GM13976 (cell line): ENCODE data around the gene SLC35A5.

ENCODE experiments used
- DNase-seq: peaks from one replicate; pipeline ENCODE4 v3.0.0; 2012; ENCODE audit warnings: low spot score
- in situ Hi-C: fragments of 300-500 bp; cut with MboI; formaldehyde crosslinking; loops from one replicate; pipeline ENCODE4 v1.12.0; 2022; ENCODE audit warnings: low sequenced_read_pairs, mixed read lengths, inconsistent platforms; ENCODE audit not compliant: unreplicated experiment
- TF ChIP-seq, protein P1 (sequence below): IDR thresholded peaks from 2 replicates; pipeline ENCODE4 v1.5.1; 2012; ENCODE audit warnings: borderline replicate concordance, mild to moderate bottlenecking; ENCODE audit not compliant: insufficient read depth; ENCODE audit errors: extremely low read depth, missing control alignments, control extremely low read depth

The SLC35A5 gene

GRCh38 chr3:112615989-112616731 lies 54.3 kb downstream of the SLC35A5 start:
- no peak for DNase-seq
- TF ChIP-seq, protein P1, sequence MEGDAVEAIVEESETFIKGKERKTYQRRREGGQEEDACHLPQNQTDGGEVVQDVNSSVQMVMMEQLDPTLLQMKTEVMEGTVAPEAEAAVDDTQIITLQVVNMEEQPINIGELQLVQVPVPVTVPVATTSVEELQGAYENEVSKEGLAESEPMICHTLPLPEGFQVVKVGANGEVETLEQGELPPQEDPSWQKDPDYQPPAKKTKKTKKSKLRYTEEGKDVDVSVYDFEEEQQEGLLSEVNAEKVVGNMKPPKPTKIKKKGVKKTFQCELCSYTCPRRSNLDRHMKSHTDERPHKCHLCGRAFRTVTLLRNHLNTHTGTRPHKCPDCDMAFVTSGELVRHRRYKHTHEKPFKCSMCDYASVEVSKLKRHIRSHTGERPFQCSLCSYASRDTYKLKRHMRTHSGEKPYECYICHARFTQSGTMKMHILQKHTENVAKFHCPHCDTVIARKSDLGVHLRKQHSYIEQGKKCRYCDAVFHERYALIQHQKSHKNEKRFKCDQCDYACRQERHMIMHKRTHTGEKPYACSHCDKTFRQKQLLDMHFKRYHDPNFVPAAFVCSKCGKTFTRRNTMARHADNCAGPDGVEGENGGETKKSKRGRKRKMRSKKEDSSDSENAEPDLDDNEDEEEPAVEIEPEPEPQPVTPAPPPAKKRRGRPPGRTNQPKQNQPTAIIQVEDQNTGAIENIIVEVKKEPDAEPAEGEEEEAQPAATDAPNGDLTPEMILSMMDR, result no peak
- in situ Hi-C loops, result no loop called here

GRCh38 chr3:112617285-112617684 lies 55.4 kb downstream of the SLC35A5 start:
- in situ Hi-C loops, result no loop called here
- TF ChIP-seq, protein P1, result no peak
- no peak for DNase-seq

GRCh38 chr3:112619295-112619694 lies 57.5 kb downstream of the SLC35A5 start:
- DNase-seq, result no peak
- TF ChIP-seq, protein P1, result no peak
- in situ Hi-C loops, result no loop called here

- TF ChIP-seq, protein P1, result no peak
These were observed 61.4 kb downstream of the SLC35A5 start for GRCh38 chr3:112623213-112623612.

DNA sequence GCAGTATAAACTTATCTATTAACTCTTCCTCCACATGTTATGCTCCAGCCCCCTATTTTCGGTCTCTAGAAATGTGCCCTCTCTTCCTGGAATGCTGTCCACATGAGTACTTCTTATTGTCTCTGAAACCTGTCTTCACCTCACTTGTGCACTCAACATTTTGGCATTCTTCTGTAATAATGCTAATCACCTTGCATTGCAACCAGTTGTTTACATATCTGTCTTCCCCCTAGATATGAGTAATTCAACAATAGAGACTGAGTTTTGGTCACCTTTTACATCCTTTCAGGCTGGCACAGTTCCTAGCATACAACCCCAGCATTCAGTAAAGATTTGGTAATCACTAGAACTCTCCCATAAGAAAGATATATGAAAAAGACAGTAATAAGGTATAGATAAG lies 61.9 kb downstream of the SLC35A5 start:
- in situ Hi-C loops, result no loop called here
- no peak for DNase-seq

More at GRCh38 chr3:112623213-112623612, 61.4 kb downstream of the SLC35A5 start:
- in situ Hi-C loops, result no loop called here
- no peak for DNase-seq

DNA sequence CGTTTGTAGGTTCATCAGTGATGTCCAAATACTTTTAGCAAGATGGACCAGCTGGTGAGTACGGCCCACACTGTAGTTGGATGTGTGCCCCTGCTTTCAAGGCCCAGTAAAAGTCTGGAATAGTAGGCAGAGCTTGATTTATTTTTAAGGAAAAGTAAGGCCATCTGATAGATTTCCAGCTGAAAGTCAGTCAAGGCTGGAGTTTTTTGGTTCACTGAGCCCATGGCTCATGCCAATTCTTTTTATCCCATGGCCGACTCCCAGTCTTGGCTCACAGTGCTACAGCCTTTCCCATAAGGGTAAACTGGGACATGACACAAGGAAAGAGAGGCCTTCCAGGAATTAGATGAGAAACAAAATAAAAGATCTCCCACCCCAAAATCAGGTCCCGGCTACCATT lies 65.6 kb downstream of the SLC35A5 start:
- TF ChIP-seq, protein P1, result no peak
- in situ Hi-C loops, result loop anchor here (25.0 kb wide), 1 partner anchor 660 kb away; no protein-coding TSS in a partner anchor
- no peak for DNase-seq

More for the DNA sequence above, 61.9 kb downstream of the SLC35A5 start:
- TF ChIP-seq, protein P1, result no peak

GRCh38 chr3:112627919-112628466 lies 66.1 kb downstream of the SLC35A5 start:
- in situ Hi-C loops, result loop anchor here (25.0 kb wide), 1 partner anchor 659 kb away; no protein-coding TSS in a partner anchor
- DNase-seq, result no peak

More at GRCh38 chr3:112627919-112628466, 66.1 kb downstream of the SLC35A5 start:
- TF ChIP-seq, protein P1, result no peak
